ENCODE measurements around the gene MRPL4. TPM values are rescaled to one million over a fixed set of nuclear protein-coding genes. Genes with fewer than 3 reads are reported as not detected.
"Not testable (repeated sequence)": the region's sequence is repeated elsewhere in the genome, so short reads cannot be mapped to it uniquely, and the experiment has no call there.

MRPL4 gene
- total RNA-seq, 1 donor from 2014 or later = 29.3 TPM

GRCh38 chr19:10256970-10257615, 5.1 kb downstream of the MRPL4 start:
- no peak for DNase-seq (ENCODE audit: low spot score)
- no peak for ATAC-seq
- intact Hi-C loops (cut with DNase I) = loop anchor here (10.0 kb wide), 1 partner anchor 322 kb away; the partner anchor contains the start of gene OLFM2

GRCh38 chr19:10258080-10258710, 6.2 kb downstream of the MRPL4 start:
- ATAC-seq (peak; percentile 9), DNase-seq (ENCODE audit: low spot score) (no peak)
- intact Hi-C loops (cut with DNase I) = loop anchor here (10.0 kb wide), 1 partner anchor 323 kb away; the partner anchor contains the start of gene OLFM2

GRCh38 chr19:10259162-10259905, 7.3 kb downstream of the MRPL4 start:
- intact Hi-C loops (cut with DNase I) = loop anchor here (10.0 kb wide), 1 partner anchor 325 kb away; the partner anchor contains the start of gene OLFM2
- ATAC-seq = peak; percentile 55
- DNase-seq (ENCODE audit: low spot score) = peak; percentile 91

- no peak for ATAC-seq
Measured at GRCh38 chr19:10260141-10260584, 8.1 kb downstream of the MRPL4 start.

GRCh38 chr19:10262771-10263170, 10.8 kb downstream of the MRPL4 start:
- ATAC-seq (no peak), DNase-seq (ENCODE audit: low spot score) (no peak)
- intact Hi-C loops (cut with DNase I) = no loop called here

More at GRCh38 chr19:10260141-10260584, 8.1 kb downstream of the MRPL4 start:
- DNase-seq (ENCODE audit: low spot score) = no peak
- intact Hi-C loops (cut with DNase I) = no loop called here

GRCh38 chr19:10266706-10267105, 14.7 kb downstream of the MRPL4 start:
- DNase-seq (ENCODE audit: low spot score) = no peak
- intact Hi-C loops (cut with DNase I) = loop anchor here (5.0 kb wide), 1 partner anchor 126 kb away; no protein-coding TSS in a partner anchor
- no peak for ATAC-seq

- no peak for DNase-seq (ENCODE audit: low spot score)
- intact Hi-C loops (cut with DNase I) = loop anchor here (5.0 kb wide), 1 partner anchor 124 kb away; no protein-coding TSS in a partner anchor
- no peak for ATAC-seq
Measured at GRCh38 chr19:10268071-10268470, 16.1 kb downstream of the MRPL4 start.

- peak; percentile 88 for ATAC-seq
- intact Hi-C loops (cut with DNase I) = loop anchor here (5.0 kb wide), 1 partner anchor 123 kb away; no protein-coding TSS in a partner anchor
- peak; percentile 93 for DNase-seq (ENCODE audit: low spot score)
Measured at GRCh38 chr19:10269333-10270179, 17.5 kb downstream of the MRPL4 start.

- peak; percentile 73 for ATAC-seq
- DNase-seq (ENCODE audit: low spot score) = peak; percentile 85
- intact Hi-C loops (cut with DNase I) = no loop called here
Measured at GRCh38 chr19:10270180-10270615, 18.2 kb downstream of the MRPL4 start.

- peak; percentile 83 for ATAC-seq
- peak; percentile 93 for DNase-seq (ENCODE audit: low spot score)
- intact Hi-C loops (cut with DNase I) = no loop called here
Measured at GRCh38 chr19:10270616-10271394, 18.8 kb downstream of the MRPL4 start, which contains the start of gene ICAM1. TSS of gene ICAM1 (plus strand) at chr19:10271120. CDS start at chr19:10271160, 40 bp downstream.

GRCh38 chr19:10271543-10272086, 19.6 kb downstream of the MRPL4 start:
- DNase-seq (ENCODE audit: low spot score) (no peak), ATAC-seq (peak; percentile 4)
- intact Hi-C loops (cut with DNase I) = no loop called here

GRCh38 chr19:10274589-10274988, 22.6 kb downstream of the MRPL4 start:
- DNase-seq (ENCODE audit: low spot score) (no peak), ATAC-seq (no peak)
- intact Hi-C loops (cut with DNase I) = no loop called here

GRCh38 chr19:10277795-10278589, 26.0 kb downstream of the MRPL4 start:
- no peak for DNase-seq (ENCODE audit: low spot score)
- ATAC-seq = no peak
- intact Hi-C loops (cut with DNase I) = no loop called here

GRCh38 chr19:10278935-10279334, 26.9 kb downstream of the MRPL4 start:
- intact Hi-C loops (cut with DNase I) = no loop called here
- ATAC-seq (no peak), DNase-seq (ENCODE audit: low spot score) (no peak)

GRCh38 chr19:10279737-10280442, 27.9 kb downstream of the MRPL4 start:
- no peak for ATAC-seq
- DNase-seq (ENCODE audit: low spot score) = no peak
- intact Hi-C loops (cut with DNase I) = no loop called here

GRCh38 chr19:10282043-10282442, 30.0 kb downstream of the MRPL4 start:
- DNase-seq (ENCODE audit: low spot score); ATAC-seq; intact Hi-C loops (cut with DNase I): not testable (repeated sequence)
